ENCODE results near the gene PARP15. TPM values are rescaled to one million over a fixed set of nuclear protein-coding genes. Genes with fewer than 3 reads are reported as not detected.
"Not testable (repeated sequence)": the region's sequence is repeated elsewhere in the genome, so short reads cannot be mapped to it uniquely, and the experiment has no call there.

The PARP15 gene
- total RNA-seq, 3 donors from 2014 or later = 1.2 to 2.0 (median 1.4) TPM

GRCh38 chr3:122640437-122640999, 63.1 kb downstream of the PARP15 start:
- no peak for ATAC-seq
- intact Hi-C loops (cut with DNase I, micrococcal nuclease) = no loop called here
- no peaks in the 10 kb centered on the region for H3K9me3 ChIP-seq
- TF ChIP-seq, protein P1, sequence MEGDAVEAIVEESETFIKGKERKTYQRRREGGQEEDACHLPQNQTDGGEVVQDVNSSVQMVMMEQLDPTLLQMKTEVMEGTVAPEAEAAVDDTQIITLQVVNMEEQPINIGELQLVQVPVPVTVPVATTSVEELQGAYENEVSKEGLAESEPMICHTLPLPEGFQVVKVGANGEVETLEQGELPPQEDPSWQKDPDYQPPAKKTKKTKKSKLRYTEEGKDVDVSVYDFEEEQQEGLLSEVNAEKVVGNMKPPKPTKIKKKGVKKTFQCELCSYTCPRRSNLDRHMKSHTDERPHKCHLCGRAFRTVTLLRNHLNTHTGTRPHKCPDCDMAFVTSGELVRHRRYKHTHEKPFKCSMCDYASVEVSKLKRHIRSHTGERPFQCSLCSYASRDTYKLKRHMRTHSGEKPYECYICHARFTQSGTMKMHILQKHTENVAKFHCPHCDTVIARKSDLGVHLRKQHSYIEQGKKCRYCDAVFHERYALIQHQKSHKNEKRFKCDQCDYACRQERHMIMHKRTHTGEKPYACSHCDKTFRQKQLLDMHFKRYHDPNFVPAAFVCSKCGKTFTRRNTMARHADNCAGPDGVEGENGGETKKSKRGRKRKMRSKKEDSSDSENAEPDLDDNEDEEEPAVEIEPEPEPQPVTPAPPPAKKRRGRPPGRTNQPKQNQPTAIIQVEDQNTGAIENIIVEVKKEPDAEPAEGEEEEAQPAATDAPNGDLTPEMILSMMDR (IDR thresholded peaks at IDR 0.05) = no peak
- no peak overlapping the region for H3K4me3 ChIP-seq
- no peaks in the 10 kb centered on the region for H3K4me1 ChIP-seq (ENCODE audit: low read depth)
- DNase-seq = no peak
- H3K36me3 ChIP-seq (ENCODE audit: low read depth) = no peaks in the 10 kb centered on the region

- H3K9me3 ChIP-seq = no peaks in the 10 kb centered on the region
- no peaks in the 10 kb centered on the region for H3K4me1 ChIP-seq (ENCODE audit: low read depth)
- DNase-seq = no peak
- intact Hi-C loops (cut with DNase I, micrococcal nuclease) = no loop called here
- ATAC-seq = no peak
- TF ChIP-seq, protein P1 (IDR thresholded peaks at IDR 0.05) = no peak
- no peaks in the 10 kb centered on the region for H3K36me3 ChIP-seq (ENCODE audit: low read depth)
- no peak overlapping the region for H3K4me3 ChIP-seq
These were observed 65.5 kb downstream of the PARP15 start for GRCh38 chr3:122642935-122643334.

DNA sequence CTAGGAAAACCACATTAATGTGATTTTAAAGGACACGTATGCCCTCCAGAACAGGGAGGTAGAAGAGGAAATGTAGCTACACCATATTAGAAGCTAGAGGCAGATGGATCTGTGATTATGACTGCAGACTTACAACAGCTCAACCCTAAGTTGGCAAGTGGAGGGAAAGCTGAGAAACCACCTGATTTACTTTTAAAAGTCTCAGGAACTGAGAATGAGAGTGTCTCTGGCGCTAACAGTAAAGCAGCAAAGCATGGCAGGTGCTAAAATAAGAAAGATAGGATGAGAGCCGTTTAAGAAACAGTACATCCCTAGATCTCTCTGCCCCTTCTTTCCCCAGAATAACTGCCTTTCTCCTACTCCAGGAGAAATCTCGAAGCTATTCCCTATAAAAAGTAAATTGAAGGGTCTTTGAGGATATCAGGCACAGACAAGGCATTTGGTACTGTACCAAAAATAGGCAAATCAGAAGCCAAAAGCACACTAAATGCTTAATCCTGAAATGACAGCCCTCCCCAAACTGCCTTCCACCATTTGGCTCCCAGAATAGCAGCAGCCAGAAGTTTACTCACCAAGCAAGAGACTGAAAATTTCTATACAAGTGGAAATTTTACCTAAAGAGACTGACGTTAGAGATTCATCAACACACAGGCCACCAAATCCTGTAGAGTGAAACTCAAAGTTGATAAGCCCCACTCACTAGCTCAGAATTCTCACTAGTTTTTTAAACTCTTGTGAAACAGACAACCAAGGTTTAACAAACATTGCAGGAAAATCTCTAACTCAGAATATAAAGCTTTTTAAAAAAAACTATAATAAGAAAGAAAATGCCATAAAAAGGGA, 68.9 kb downstream of the PARP15 start:
- TF ChIP-seq, protein P1 (IDR thresholded peaks at IDR 0.05) = no peak
- Histone ChIP-seq H3K4me1 (ENCODE audit: low read depth) (no peaks in the 10 kb centered on the region), H3K9me3 (no peaks in the 10 kb centered on the region), H3K4me3 (no peak overlapping the region), H3K36me3 (ENCODE audit: low read depth) (no peaks in the 10 kb centered on the region)
- DNase-seq = no peak
- ATAC-seq = no peak
- intact Hi-C loops (cut with DNase I, micrococcal nuclease) = no loop called here

GRCh38 chr3:122651233-122651907, 73.9 kb downstream of the PARP15 start:
- intact Hi-C loops (cut with DNase I, micrococcal nuclease); ATAC-seq; H3K36me3 ChIP-seq (ENCODE audit: low read depth); H3K4me1 ChIP-seq (ENCODE audit: low read depth); H3K4me3 ChIP-seq; DNase-seq; H3K9me3 ChIP-seq: not testable (repeated sequence)

DNA sequence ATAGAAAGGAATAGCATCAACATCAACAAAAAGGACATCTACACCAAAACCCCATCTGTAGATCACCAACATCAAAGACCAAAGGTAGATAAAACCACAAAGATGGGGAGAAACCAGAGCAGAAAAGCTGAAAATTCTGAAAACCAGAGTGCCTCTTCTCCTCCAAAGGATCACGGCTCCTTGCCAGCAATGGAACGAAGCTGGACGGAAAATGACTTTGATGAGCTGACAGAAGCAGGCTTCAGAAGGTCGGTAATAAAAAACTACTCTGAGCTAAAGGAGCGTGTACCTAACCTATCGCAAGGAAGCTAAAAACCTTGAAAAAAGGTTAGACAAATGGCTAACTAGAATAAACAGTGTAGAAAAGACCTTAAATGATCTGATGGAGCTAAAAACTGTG, 74.5 kb downstream of the PARP15 start:
- DNase-seq; intact Hi-C loops (cut with DNase I, micrococcal nuclease); ATAC-seq; H3K36me3 ChIP-seq (ENCODE audit: low read depth); H3K4me1 ChIP-seq (ENCODE audit: low read depth); H3K4me3 ChIP-seq; H3K9me3 ChIP-seq: not testable (repeated sequence)

- intact Hi-C loops (cut with DNase I, micrococcal nuclease) = not testable (repeated sequence)
These were observed 80.9 kb downstream of the PARP15 start for GRCh38 chr3:122658336-122658735.

More at GRCh38 chr3:122658336-122658735, 80.9 kb downstream of the PARP15 start:
- not testable (repeated sequence) for H3K9me3 ChIP-seq; H3K4me1 ChIP-seq (ENCODE audit: low read depth); ATAC-seq; H3K36me3 ChIP-seq (ENCODE audit: low read depth); H3K4me3 ChIP-seq; DNase-seq

Data from mucosa of descending colon (tissue), 3 donors.